Gastrocnemius medialis (tissue), 4 donors: ENCODE results near the gene TMIGD1. TPM values are rescaled to one million over a fixed set of nuclear protein-coding genes. Genes with fewer than 3 reads are reported as not detected.
A peak's percentile ranks its signal among the peaks of the same experiment; 100 is the strongest.

Experiments
- ATAC-seq, 2 donors: fragments of 150-250 bp; one replicate each; pipeline ENCODE4 v1.9.1; 2016
- DNase-seq, 2 donors: peaks; one replicate each; pipeline ENCODE4 v3.0.0-alpha.2; 2019
- H3K27ac ChIP-seq, 4 donors: fragments of 200-600 bp; sonication (generic); 1 replicate in 1 of 4; 2 replicates in 3 of 4; pipeline ENCODE4 v1.5.1; 2016 to 2018; ENCODE audit warnings: mild to moderate bottlenecking in 2 of 4, moderate library complexity in 1 of 4
- H3K27me3 ChIP-seq, 3 donors: fragments of 200-600 bp; sonication (generic) in 2 of 3; 1 replicate in 1 of 3; 2 replicates in 2 of 3; pipeline versions ENCODE4 v1.5.1 to v1.6.0; 2016 to 2019; ENCODE audit warnings: mild to moderate bottlenecking in 1 of 3, moderate library complexity in 1 of 3
- H3K36me3 ChIP-seq, 2 donors: fragments of 200-600 bp; sonication (generic) in 1 of 2; one replicate each; pipeline ENCODE4 v1.5.1; 2017 to 2018
- H3K4me1 ChIP-seq, 2 donors: fragments of 200-600 bp; sonication (generic) in 1 of 2; one replicate each; pipeline ENCODE4 v1.5.1; 2016 to 2017; ENCODE audit warnings: mild to moderate bottlenecking in 2 of 2
- H3K4me3 ChIP-seq, 4 donors: fragments of 200-600 bp; sonication (generic) in 3 of 4; 1 replicate in 1 of 4; 2 replicates in 3 of 4; pipeline ENCODE4 v1.5.1; 2016 to 2019; ENCODE audit warnings: mild to moderate bottlenecking in 2 of 4
- H3K9me3 ChIP-seq, 3 donors: fragments of 200-600 bp; sonication (generic) in 2 of 3; 1 replicate in 1 of 3; 2 replicates in 2 of 3; pipeline ENCODE4 v1.5.1; 2016 to 2019
- POLR2A ChIP-seq, 2 donors: fragments of 450-650 bp; IDR thresholded peaks; one replicate each; pipeline ENCODE4 v1.6.1; 2017; ENCODE audit warnings: antibody characterized with exemption in 2 of 2, mild to moderate bottlenecking in 2 of 2, moderate library complexity in 2 of 2
- in situ Hi-C, 4 donors: fragments of 200-750 bp; cut with MboI; loops; one replicate each; pipeline versions ENCODE4 v1.15.0 to v1.8.0; 2017; ENCODE audit warnings: low sequenced_read_pairs in 4 of 4
- intact Hi-C: fragments of 100-400 bp; cut with DNase I; formaldehyde crosslinking; loops from one replicate; pipeline ENCODE4 v1.15.1; 2023; ENCODE audit warnings: low total_unique reads
- total RNA-seq, 4 donors: library from RNA; depleted of rRNA; stranded (reverse); fragments of >200 nt; gene quantifications; one replicate each; pipeline versions ENCODE4 v1.1.0 to v1.2.3, GENCODE V29; 2016
- TF ChIP-seq, protein P1 (sequence below), 5 experiments: fragments of 450-650 bp in 3 of 5; fragments of 200-600 bp in 2 of 5; sonication (generic) in 2 of 5; IDR thresholded peaks in 4 of 5; conservative IDR thresholded peaks in 1 of 5; 1 replicate in 4 of 5; 2 replicates in 1 of 5; pipeline ENCODE4 v1.5.1; 2016 to 2019; ENCODE audit warnings: antibody characterized with exemption in 5 of 5, mild to moderate bottlenecking in 3 of 5, moderate library complexity in 3 of 5

Gene TMIGD1
- total RNA-seq, 4 donors from 2014 or later: 0.68 TPM; not detected in 3

DNA sequence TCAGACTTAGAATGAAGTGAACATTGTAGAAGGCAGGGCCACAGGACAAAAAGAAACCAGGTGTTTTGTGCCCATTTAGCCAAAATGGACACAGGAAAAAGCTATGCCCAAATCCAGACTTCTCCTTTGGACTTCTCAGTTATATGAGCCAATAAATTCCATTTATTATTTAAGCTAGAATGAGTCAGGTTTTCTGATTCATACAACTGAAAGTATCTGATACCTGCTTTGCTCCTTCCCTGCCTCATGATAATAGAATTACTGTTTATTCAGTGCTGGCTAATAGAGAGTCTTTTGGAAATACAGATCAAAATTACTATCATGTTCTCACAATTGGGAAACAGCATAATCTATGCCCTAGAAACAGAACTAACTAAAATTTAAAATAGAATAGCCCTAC lies 36.1 kb upstream of the TMIGD1 start:
- no peak for DNase-seq
- intact Hi-C loops: no loop called here
- Histone ChIP-seq H3K4me1 (no peaks in the 10 kb centered on the region), H3K9me3 (no peaks in the 10 kb centered on the region), H3K4me3 (no peak overlapping the region), H3K27ac (no peak overlapping the region), H3K36me3 (no peaks in the 10 kb centered on the region), H3K27me3 (no peaks in the 10 kb centered on the region)
- in situ Hi-C loops: no loop called here
- TF ChIP-seq, protein P1, sequence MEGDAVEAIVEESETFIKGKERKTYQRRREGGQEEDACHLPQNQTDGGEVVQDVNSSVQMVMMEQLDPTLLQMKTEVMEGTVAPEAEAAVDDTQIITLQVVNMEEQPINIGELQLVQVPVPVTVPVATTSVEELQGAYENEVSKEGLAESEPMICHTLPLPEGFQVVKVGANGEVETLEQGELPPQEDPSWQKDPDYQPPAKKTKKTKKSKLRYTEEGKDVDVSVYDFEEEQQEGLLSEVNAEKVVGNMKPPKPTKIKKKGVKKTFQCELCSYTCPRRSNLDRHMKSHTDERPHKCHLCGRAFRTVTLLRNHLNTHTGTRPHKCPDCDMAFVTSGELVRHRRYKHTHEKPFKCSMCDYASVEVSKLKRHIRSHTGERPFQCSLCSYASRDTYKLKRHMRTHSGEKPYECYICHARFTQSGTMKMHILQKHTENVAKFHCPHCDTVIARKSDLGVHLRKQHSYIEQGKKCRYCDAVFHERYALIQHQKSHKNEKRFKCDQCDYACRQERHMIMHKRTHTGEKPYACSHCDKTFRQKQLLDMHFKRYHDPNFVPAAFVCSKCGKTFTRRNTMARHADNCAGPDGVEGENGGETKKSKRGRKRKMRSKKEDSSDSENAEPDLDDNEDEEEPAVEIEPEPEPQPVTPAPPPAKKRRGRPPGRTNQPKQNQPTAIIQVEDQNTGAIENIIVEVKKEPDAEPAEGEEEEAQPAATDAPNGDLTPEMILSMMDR (IDR thresholded peaks at IDR 0.05 in 4 of 5, conservative IDR thresholded peaks at IDR 0.05 in 1 of 5): no peak
- ATAC-seq: no peak

DNA sequence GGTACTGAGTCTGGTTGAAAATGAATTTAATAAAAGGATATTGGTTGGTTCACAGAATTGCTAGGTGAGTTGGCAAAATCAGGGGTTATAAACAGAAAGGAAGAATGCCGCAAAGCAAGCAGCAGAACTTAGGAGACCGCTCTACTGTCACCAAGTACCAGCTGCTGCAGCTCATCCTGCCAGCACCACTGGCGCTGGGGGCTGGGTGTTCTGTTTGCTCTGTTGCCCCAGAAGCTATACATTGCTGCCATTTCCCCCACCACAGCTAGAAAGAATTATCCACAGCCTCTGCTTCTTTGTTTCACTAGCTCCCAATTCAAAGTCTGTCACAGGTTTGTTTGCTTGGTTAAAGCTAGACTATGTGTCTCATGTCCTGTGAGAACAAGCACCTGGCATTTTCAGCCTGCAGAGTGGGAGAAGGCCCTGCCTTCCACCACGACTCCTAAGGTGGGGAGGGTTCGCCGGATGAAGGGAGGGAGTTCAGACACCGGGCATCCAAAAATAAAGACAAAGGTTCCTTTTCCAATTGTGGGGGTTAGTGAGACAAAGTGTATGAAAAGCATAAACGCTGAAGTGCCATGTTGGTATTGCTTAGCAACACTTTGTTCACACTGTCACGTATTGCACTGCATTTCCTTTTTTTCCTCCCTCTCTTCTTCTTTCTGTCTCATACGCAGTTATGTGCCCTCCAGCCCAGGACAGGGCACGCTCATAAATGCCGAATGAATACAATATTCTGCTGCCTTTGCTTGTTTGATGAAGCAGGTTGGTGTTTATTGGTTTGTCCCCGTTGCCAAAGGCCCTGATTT lies 35.3 kb upstream of the TMIGD1 start:
- intact Hi-C loops: no loop called here
- no peak overlapping the region for H3K4me3 ChIP-seq
- DNase-seq (no peak), ATAC-seq (no peak)
- no peaks in the 10 kb centered on the region for H3K27me3 ChIP-seq
- no peaks in the 10 kb centered on the region for H3K4me1 ChIP-seq
- in situ Hi-C loops: no loop called here
- no peak for TF ChIP-seq POLR2A (IDR thresholded peaks at IDR 0.05)
- no peak overlapping the region for H3K27ac ChIP-seq
- H3K36me3 ChIP-seq: no peaks in the 10 kb centered on the region
- H3K9me3 ChIP-seq: no peaks in the 10 kb centered on the region

DNA sequence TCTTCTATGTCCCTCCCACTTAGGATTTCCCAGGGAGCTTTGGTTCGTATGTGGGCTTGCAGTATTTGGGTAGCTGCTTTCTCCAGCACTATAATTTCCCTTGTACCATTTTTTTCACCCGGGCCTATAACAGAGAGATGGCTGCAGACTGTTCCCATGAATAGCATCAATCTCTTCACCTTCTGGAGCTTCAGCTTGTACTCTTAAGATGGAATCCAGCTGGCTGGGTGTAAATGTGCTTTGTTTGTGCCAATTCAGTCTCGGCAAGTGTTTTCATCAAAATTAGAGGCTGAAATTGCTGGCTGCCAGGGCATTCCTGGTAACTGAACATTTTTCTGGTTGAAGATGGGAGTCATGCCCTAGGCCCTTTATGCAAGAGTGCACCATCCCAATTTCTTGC lies 32.7 kb upstream of the TMIGD1 start:
- TF ChIP-seq, protein P1 (IDR thresholded peaks at IDR 0.05 in 4 of 5, conservative IDR thresholded peaks at IDR 0.05 in 1 of 5): no peak
- TF ChIP-seq POLR2A (IDR thresholded peaks at IDR 0.05): no peak
- Histone ChIP-seq H3K27me3 (no peaks in the 10 kb centered on the region), H3K4me1 (no peaks in the 10 kb centered on the region), H3K27ac (no peak overlapping the region), H3K9me3 (no peaks in the 10 kb centered on the region), H3K36me3 (no peaks in the 10 kb centered on the region), H3K4me3 (no peak overlapping the region)
- ATAC-seq: no peak
- in situ Hi-C loops: no loop called here
- intact Hi-C loops: no loop called here
- no peak for DNase-seq

DNA sequence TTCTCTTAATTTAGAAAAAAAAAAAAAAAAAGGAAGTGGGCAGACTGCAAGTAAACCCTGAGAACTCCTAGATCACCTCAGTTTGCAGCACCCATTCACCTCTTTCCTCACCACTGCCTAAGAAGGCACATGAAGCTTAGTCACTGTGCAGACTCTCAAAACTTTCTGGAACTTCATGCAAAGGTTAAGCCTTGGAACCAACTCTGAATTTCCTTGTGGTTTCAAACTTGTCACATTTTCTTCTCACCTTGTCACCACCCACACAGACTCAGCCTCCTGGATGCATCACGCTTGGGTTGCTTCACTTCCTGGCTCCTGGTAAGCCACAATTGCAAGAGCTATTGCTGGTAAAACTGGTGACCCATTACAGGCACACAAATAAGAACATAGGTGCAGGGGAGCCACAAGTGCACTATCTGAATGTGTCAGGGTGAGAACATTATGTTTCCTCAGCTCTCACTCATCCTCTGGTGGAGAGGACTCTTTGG lies 29.9 kb upstream of the TMIGD1 start:
- intact Hi-C loops: no loop called here
- no peaks in the 10 kb centered on the region for H3K27me3 ChIP-seq
- no peak for TF ChIP-seq POLR2A (IDR thresholded peaks at IDR 0.05)
- TF ChIP-seq, protein P1 (IDR thresholded peaks at IDR 0.05 in 4 of 5, conservative IDR thresholded peaks at IDR 0.05 in 1 of 5): no peak
- H3K9me3 ChIP-seq: no peaks in the 10 kb centered on the region
- DNase-seq: peak in 1 of 2 donors; percentile 25
- ATAC-seq: peak; percentile 27 to 30
- H3K4me1 ChIP-seq: no peaks in the 10 kb centered on the region
- in situ Hi-C loops: no loop called here
- H3K4me3 ChIP-seq: no peak overlapping the region
- H3K27ac ChIP-seq: no peak overlapping the region
- H3K36me3 ChIP-seq: no peaks in the 10 kb centered on the region

DNA sequence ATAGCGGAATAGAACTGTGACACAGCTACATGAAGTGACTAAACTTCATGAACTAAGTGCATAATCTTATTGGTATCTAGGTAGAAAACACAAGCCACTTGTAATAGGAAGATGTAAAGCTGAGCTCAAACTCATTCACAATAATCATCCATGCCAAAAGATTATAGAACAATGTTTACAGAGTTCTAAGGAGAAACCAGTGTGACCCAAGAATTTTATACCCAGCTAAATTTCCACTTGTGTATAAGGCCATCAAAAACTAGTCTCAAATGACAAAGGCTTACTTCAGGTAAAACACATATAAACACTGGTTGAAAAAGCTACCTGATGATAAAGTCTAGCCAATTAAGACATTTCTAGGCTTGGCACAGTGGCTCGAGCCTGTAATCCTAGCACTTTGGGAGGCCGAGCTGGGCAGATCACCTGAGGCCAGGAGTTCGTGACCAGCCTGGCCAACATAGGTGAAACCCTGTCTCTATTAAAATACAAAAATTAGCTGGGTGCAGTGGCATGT lies 28.0 kb upstream of the TMIGD1 start:
- intact Hi-C loops: no loop called here
- DNase-seq (no peak), ATAC-seq (no peak)
- Histone ChIP-seq H3K27ac (no peak overlapping the region), H3K4me1 (no peaks in the 10 kb centered on the region), H3K9me3 (no peaks in the 10 kb centered on the region), H3K27me3 (no peaks in the 10 kb centered on the region), H3K4me3 (no peak overlapping the region), H3K36me3 (no peaks in the 10 kb centered on the region)
- TF ChIP-seq, protein P1 (IDR thresholded peaks at IDR 0.05 in 4 of 5, conservative IDR thresholded peaks at IDR 0.05 in 1 of 5): no peak
- no peak for TF ChIP-seq POLR2A (IDR thresholded peaks at IDR 0.05)
- in situ Hi-C loops: no loop called here
